Left lung (tissue), 10 donors: ENCODE data around the gene SORL1. TPM values are rescaled to one million over a fixed set of nuclear protein-coding genes. Genes with fewer than 3 reads are reported as not detected.
A peak's percentile ranks its signal among the peaks of the same experiment; 100 is the strongest.

ENCODE experiments used
- ATAC-seq: fragments of 200-7000 bp; cut with Tn5 transposase; one replicate; pipeline ENCODE4 v1.9.1; 2020; ENCODE audit warnings: moderate library complexity
- DNase-seq, 4 donors: peaks; one replicate each; pipeline ENCODE4 v3.0.0-alpha.2; 2013 to 2020
- H3K27ac ChIP-seq, 2 donors: fragments of 200-600 bp; sonication (generic) in 1 of 2; one replicate each; pipeline versions ENCODE4 v1.5.0 to v1.8.0; 2020 to 2021
- H3K27me3 ChIP-seq, 2 donors: fragments of 200-600 bp; sonication (generic) in 1 of 2; one replicate each; pipeline versions ENCODE4 v1.5.0 to v1.8.0; 2020 to 2021
- H3K36me3 ChIP-seq, 2 donors: fragments of 200-600 bp; sonication (generic) in 1 of 2; one replicate each; pipeline versions ENCODE4 v1.5.0 to v1.8.0; 2020 to 2021
- H3K4me1 ChIP-seq, 2 donors: fragments of 200-600 bp; one replicate each; pipeline ENCODE4 v1.8.0; 2021
- H3K4me3 ChIP-seq, 2 donors: fragments of 200-600 bp; sonication (generic) in 1 of 2; one replicate each; pipeline versions ENCODE4 v1.5.0 to v1.8.0; 2020 to 2021; ENCODE audit warnings: mild to moderate bottlenecking in 1 of 2
- H3K9me3 ChIP-seq, 2 donors: fragments of 200-600 bp; sonication (generic) in 1 of 2; one replicate each; pipeline versions ENCODE4 v1.5.0 to v1.8.0; 2020 to 2021
- intact Hi-C, 2 donors: fragments of 100-400 bp; cut with DNase I; formaldehyde crosslinking; loops; one replicate each; pipeline versions ENCODE4 v1.11.2 to v1.14.2; 2022
- polyA plus RNA-seq, 6 donors: library from polyadenylated mRNA; unstranded; fragments of 120-200 nt; gene quantifications; one replicate each; pipeline ENCODE4 v1.2.1, GENCODE V29; 2013; ENCODE audit not compliant: insufficient read length in 6 of 6
- total RNA-seq, 2 donors: library from RNA; stranded (reverse); fragmentation: NEBNext Ultra II Directional; extraction: Animal tissue kit (Norgen Biotek cat#: 25700); gene quantifications; one replicate each; pipeline ENCODE4 v1.2.1, GENCODE V29; 2021
- TF ChIP-seq, protein P1 (sequence below), 2 donors: fragments of 200-600 bp; sonication (generic) in 1 of 2; IDR thresholded peaks; one replicate each; pipeline versions ENCODE4 v1.5.0 to v1.8.0; 2021; ENCODE audit warnings: antibody characterized with exemption in 2 of 2
- donor health status: DM: no; HTN: yes; CAD: no.
- donor health status: DM: no; HTN: no; CAD: no.

The SORL1 gene
- total and polyA plus RNA-seq, 8 donors: 29.8 to 114 (median 33.4) TPM

- H3K27me3 ChIP-seq: no peaks in the 10 kb centered on the region
- peak overlapping the region; percentile 84 to 94 for H3K27ac ChIP-seq
- H3K9me3 ChIP-seq: no peaks in the 10 kb centered on the region
- TF ChIP-seq, protein P1, sequence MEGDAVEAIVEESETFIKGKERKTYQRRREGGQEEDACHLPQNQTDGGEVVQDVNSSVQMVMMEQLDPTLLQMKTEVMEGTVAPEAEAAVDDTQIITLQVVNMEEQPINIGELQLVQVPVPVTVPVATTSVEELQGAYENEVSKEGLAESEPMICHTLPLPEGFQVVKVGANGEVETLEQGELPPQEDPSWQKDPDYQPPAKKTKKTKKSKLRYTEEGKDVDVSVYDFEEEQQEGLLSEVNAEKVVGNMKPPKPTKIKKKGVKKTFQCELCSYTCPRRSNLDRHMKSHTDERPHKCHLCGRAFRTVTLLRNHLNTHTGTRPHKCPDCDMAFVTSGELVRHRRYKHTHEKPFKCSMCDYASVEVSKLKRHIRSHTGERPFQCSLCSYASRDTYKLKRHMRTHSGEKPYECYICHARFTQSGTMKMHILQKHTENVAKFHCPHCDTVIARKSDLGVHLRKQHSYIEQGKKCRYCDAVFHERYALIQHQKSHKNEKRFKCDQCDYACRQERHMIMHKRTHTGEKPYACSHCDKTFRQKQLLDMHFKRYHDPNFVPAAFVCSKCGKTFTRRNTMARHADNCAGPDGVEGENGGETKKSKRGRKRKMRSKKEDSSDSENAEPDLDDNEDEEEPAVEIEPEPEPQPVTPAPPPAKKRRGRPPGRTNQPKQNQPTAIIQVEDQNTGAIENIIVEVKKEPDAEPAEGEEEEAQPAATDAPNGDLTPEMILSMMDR (IDR thresholded peaks at IDR 0.05): no peak
- peaks cover 18 to 82% of the 10 kb centered on the region in 2 donors for H3K4me1 ChIP-seq
- no peak overlapping the region for H3K4me3 ChIP-seq
- no peaks in the 10 kb centered on the region for H3K36me3 ChIP-seq
- intact Hi-C loops: no loop called here
- ATAC-seq (no peak), DNase-seq (no peak)
Observed at GRCh38 chr11:121417607-121418006, 34.5 kb upstream of the SORL1 start.

GRCh38 chr11:121418625-121419114 is 33.4 kb upstream of the SORL1 start:
- Histone ChIP-seq H3K4me1 (peaks cover 18 to 82% of the 10 kb centered on the region in 2 donors), H3K27ac (peak overlapping the region; percentile 84 to 94), H3K27me3 (no peaks in the 10 kb centered on the region), H3K4me3 (no peak overlapping the region), H3K36me3 (no peaks in the 10 kb centered on the region), H3K9me3 (no peaks in the 10 kb centered on the region)
- DNase-seq (peak in 3 of 4 donors; percentile 56 to 81 (median 72)), ATAC-seq (peak; percentile 53)
- intact Hi-C loops: no loop called here
- TF ChIP-seq, protein P1 (IDR thresholded peaks at IDR 0.05): no peak

DNA sequence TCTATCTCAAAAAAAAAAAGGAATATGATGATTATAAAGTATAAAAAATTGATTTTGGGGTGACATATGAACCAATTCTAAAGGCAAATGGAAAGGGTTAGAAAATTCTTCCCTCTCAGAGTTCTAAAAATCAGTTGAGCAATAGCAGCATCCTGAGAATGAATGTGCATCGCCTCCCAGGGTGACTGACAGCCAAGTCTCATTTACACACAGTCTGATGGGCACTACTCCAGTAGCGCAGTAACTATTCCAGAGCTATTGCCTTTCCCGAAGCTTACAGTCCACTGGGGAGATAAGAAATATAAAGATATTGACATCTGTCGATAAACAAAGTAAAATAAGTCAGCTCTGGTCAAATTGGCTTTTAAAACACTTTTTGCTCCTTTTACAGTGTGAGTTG is 32.3 kb upstream of the SORL1 start:
- H3K27me3 ChIP-seq: no peaks in the 10 kb centered on the region
- TF ChIP-seq, protein P1 (IDR thresholded peaks at IDR 0.05): no peak
- H3K36me3 ChIP-seq: no peaks in the 10 kb centered on the region
- no peaks in the 10 kb centered on the region for H3K9me3 ChIP-seq
- H3K4me3 ChIP-seq: no peak overlapping the region
- peak overlapping the region in 1 of 2 donors; percentile 94 for H3K27ac ChIP-seq
- H3K4me1 ChIP-seq: peaks cover 18 to 73% of the 10 kb centered on the region in 2 donors
- peak in 1 of 4 donors; percentile 25 for DNase-seq
- intact Hi-C loops: no loop called here
- ATAC-seq: no peak

- H3K27ac ChIP-seq: peak overlapping the region in 1 of 2 donors; percentile 94
- H3K9me3 ChIP-seq: no peaks in the 10 kb centered on the region
- no peak overlapping the region for H3K4me3 ChIP-seq
- DNase-seq: no peak
- no peaks in the 10 kb centered on the region for H3K36me3 ChIP-seq
- no peaks in the 10 kb centered on the region for H3K27me3 ChIP-seq
- TF ChIP-seq, protein P1 (IDR thresholded peaks at IDR 0.05): no peak
- no peak for ATAC-seq
- peaks cover 18 to 68% of the 10 kb centered on the region in 2 donors for H3K4me1 ChIP-seq
- intact Hi-C loops: no loop called here
Observed at GRCh38 chr11:121420398-121420797, 31.7 kb upstream of the SORL1 start.

DNA sequence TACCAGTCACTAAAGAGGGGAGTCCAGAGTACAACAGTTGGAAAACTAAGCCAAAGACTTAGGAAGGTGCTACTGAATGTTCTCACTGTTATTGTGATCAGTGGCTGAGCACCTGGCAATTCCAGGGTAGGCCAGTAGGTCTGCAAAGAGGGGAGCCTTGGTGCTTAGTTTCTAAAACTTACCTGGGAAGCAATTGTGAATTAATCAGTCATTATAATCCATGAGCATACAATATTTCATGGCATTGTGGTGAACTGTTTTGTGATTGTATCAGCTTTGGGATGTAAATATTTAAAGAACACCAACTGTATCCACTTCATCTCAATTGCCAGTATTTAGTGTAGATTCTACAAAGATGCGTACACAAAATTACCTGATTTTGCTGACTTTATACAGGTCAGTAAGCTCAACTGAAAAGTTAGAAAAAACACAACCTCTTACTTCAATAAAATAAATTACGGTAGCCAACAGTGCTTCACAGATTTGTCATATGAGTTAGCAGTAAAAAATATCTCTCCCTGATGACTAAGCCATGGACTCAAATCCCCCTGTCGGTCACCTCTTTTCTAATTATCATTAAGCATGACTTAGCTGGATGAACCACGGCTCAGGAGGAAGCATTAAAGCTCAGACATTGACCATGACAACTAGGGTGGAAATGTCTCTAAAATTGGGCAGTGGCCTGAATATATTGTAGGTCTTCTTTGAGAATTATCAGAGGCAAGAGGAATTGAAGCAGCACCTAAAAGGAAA is 30.8 kb upstream of the SORL1 start:
- TF ChIP-seq, protein P1 (IDR thresholded peaks at IDR 0.05): no peak
- Histone ChIP-seq H3K4me3 (no peak overlapping the region), H3K27me3 (peaks cover 0 to under 1% of the 10 kb centered on the region in 2 donors), H3K4me1 (peaks cover 13 to 58% of the 10 kb centered on the region in 2 donors), H3K36me3 (no peaks in the 10 kb centered on the region), H3K27ac (peak overlapping the region in 1 of 2 donors; percentile 41), H3K9me3 (no peaks in the 10 kb centered on the region)
- DNase-seq (no peak), ATAC-seq (no peak)
- intact Hi-C loops: no loop called here
